GM12878 (cell line): Measurements from ENCODE around the gene SUPT4H1. TPM values are rescaled to one million over a fixed set of nuclear protein-coding genes. Genes with fewer than 3 reads are reported as not detected.

ENCODE experiments used
- BCL11A ChIP-seq: IDR thresholded peaks from 2 replicates; pipeline ENCODE4 v1.6.1; 2011; ENCODE audit warnings: low read depth, low read length
- BRCA1 ChIP-seq: IDR thresholded peaks from 2 replicates; pipeline ENCODE4 v1.6.1; 2011; ENCODE audit warnings: low read depth, low read length, improper control_type of control experiment
- CBX5 ChIP-seq: sonication (generic); IDR thresholded peaks from 2 replicates; pipeline ENCODE4 v1.6.1; 2016; ENCODE audit warnings: low read depth, moderate library complexity, mild to moderate bottlenecking, inconsistent platforms
- CHD4 ChIP-seq: fragments of 200-600 bp; sonication (generic); IDR thresholded peaks from 2 replicates; pipeline ENCODE4 v1.6.1; 2016; ENCODE audit warnings: mild to moderate bottlenecking
- FOXK2 ChIP-seq: fragments of 450-650 bp; IDR thresholded peaks from 2 replicates; pipeline ENCODE4 v1.6.1; 2017; ENCODE audit warnings: mild to moderate bottlenecking, moderate library complexity
- HDAC2 ChIP-seq: fragments of 200-600 bp; sonication (generic); IDR thresholded peaks from 2 replicates; pipeline ENCODE4 v1.6.1; 2017
- JUNB ChIP-seq: IDR thresholded peaks from 2 replicates; pipeline ENCODE4 v1.6.1; 2016; ENCODE audit warnings: antibody characterized with exemption, mild to moderate bottlenecking
- MEF2A ChIP-seq: IDR thresholded peaks from 2 replicates; pipeline ENCODE4 v1.6.1; 2011; ENCODE audit warnings: low read depth, mild to moderate bottlenecking, low read length, moderate library complexity; ENCODE audit not compliant: insufficient read depth
- NR2F1 ChIP-seq: fragments of 450-650 bp; conservative IDR thresholded peaks from 2 replicates; pipeline ENCODE4 v1.6.1; 2017; ENCODE audit warnings: mild to moderate bottlenecking
- RAD51 ChIP-seq: fragments of 450-650 bp; IDR thresholded peaks from 2 replicates; pipeline ENCODE4 v1.6.1; 2016; ENCODE audit warnings: moderate library complexity, mild to moderate bottlenecking, inconsistent platforms
- RFX5 ChIP-seq: IDR thresholded peaks from 2 replicates; pipeline ENCODE4 v1.6.1; 2011; ENCODE audit warnings: low read depth, low read length, improper control_type of control experiment
- SREBF2 ChIP-seq: IDR thresholded peaks from 2 replicates; pipeline ENCODE4 v1.6.1; 2012; ENCODE audit warnings: mild to moderate bottlenecking, low read length
- SRF ChIP-seq, 2 experiments: IDR thresholded peaks; 2 replicates each; pipeline ENCODE4 v1.6.1; 2011; ENCODE audit warnings: low read depth in 2 of 2, low read length in 2 of 2, mild to moderate bottlenecking in 1 of 2, moderate library complexity in 1 of 2
- STAT1 ChIP-seq: fragments of 450-650 bp; conservative IDR thresholded peaks from 2 replicates; pipeline ENCODE4 v1.6.1; 2014; ENCODE audit warnings: antibody characterized with exemption, mild to moderate bottlenecking
- TBL1XR1 ChIP-seq: IDR thresholded peaks from 2 replicates; pipeline ENCODE4 v1.6.1; 2012; ENCODE audit warnings: low read depth, low read length, improper control_type of control experiment
- YBX1 ChIP-seq: fragments of 450-650 bp; IDR thresholded peaks from 2 replicates; pipeline ENCODE4 v1.6.1; 2016; ENCODE audit warnings: antibody characterized with exemption
- polyA plus RNA-seq, 11 experiments: library from polyadenylated mRNA; depleted of rRNA in 4 of 11; unstranded in 6 of 11; stranded (reverse) in 5 of 11; fragments of >200 nt; fragmentation: Nextera tagmentation in 4 of 11; fragmentation: Illumina TruSeq in 1 of 11; extraction: Ambion mirVana in 4 of 11; extraction: Trizol in 1 of 11; gene quantifications; 1 replicate in 1 of 11; 2 replicates in 10 of 11; pipeline versions ENCODE4 v1.2.1 to v1.2.3, GENCODE V29; 2011 to 2016; ENCODE audit warnings: inconsistent platforms in 2 of 11, missing spikeins in 2 of 11, low read depth in 1 of 11
- total RNA-seq, 4 experiments: library from RNA; depleted of rRNA in 3 of 4; stranded (reverse); fragments of >200 nt in 3 of 4; fragmentation: Illumina TruSeq in 1 of 4; extraction: Trizol in 1 of 4; gene quantifications; 2 replicates each; pipeline versions ENCODE4 v1.2.1 to v1.2.3, GENCODE V29; 2013 to 2021
- TF ChIP-seq, protein P1 (sequence below): IDR thresholded peaks from 2 replicates; pipeline ENCODE4 v1.6.1; 2012; ENCODE audit warnings: low read depth, low read length, improper control_type of control experiment
- TF ChIP-seq, protein P2 (sequence below): fragments of 450-650 bp; formaldehyde crosslinking; IDR thresholded peaks from 2 replicates; pipeline ENCODE4 v1.4.0; 2020; ENCODE audit warnings: mild to moderate bottlenecking, moderate library complexity
- TF ChIP-seq, protein P3 (sequence below): fragments of 450-650 bp; IDR thresholded peaks from 2 replicates; pipeline ENCODE4 v1.6.1; 2014; ENCODE audit warnings: mild to moderate bottlenecking
- TF ChIP-seq, protein P4 (sequence below): fragments of 150-350 bp; IDR thresholded peaks from 2 replicates; pipeline ENCODE4 v1.6.1; 2014; ENCODE audit warnings: mild to moderate bottlenecking, low read depth, low read length
- TF ChIP-seq, protein P5 (sequence below): IDR thresholded peaks from 2 replicates; pipeline ENCODE4 v1.6.1; 2012; ENCODE audit warnings: low read length, inconsistent platforms

SUPT4H1 gene
- total and polyA plus RNA-seq, 10 of the 15 experiments (the other 5 are each of a cell fraction or from before 2014, with no cell fraction given) = 83.8 to 293 (median 128) TPM

DNA sequence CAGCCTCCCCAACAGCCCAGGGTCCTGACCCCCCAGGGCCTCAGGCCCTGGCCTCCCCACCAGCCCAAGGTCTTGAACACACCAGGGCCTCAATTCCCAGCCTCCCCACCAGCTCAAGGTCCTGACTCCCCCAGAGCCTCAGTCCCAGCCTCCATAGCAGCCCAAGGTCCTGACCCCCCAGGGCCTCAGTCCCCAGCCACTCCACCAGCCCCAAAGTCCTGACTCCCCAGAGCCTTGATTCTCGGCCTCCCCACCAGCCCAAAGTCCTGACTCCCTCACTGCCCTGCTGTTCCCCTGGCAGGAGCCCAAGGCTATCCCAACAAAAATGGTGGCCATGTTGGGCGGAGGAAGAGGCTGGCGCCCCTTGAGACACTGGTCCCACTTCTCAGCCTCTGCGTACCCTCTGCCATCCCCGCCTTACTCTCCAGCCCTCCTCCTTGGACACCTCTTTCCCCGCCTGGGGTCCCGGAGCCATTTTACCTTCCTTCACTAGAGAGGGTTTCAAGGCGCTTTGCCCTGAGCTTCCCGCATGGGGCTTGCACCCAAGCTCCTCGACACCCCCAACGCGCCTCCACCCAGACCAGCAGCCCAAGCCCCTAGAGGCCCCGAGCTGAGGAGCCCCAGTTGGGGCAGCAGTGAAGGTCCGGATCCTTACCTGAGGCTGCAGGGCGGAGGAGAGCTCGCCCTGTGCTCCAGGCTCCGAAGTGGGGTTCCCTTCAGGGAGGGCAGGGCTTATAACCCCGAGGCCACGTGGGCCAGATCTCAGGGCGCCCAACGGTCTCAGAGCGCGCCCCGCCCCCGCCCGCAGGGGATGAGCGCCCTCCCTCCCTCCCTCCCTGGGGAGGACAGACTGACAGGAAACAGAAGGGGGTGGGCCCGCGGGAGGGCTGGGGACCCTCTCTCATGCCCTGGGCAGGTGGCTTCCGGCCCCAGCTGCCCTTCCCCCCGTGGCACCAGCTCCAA is 19.9 kb downstream of the SUPT4H1 start (continued):
- TF ChIP-seq, protein P1, sequence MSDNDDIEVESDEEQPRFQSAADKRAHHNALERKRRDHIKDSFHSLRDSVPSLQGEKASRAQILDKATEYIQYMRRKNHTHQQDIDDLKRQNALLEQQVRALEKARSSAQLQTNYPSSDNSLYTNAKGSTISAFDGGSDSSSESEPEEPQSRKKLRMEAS = 0 out of 2 replicates have a peak, but pooled peaks have one; percentile 52
- TF ChIP-seq HDAC2 (no peak), SRF (IDR thresholded peaks at IDR 0.05; ENCODE audit: low read depth in 2 of 2, low read length in 2 of 2) (0 out of 4 replicates have a peak, but pooled peaks of 1 of the 2 experiments have one; percentile 6), FOXK2 (no peak), YBX1 (no peak), CHD4 (no peak), BCL11A (no peak; the same call in 1 of the 2 replicates), MEF2A (0 out of 2 replicates have a peak, but pooled peaks have one; percentile 48), RAD51 (peak; percentile 90), JUNB (peak; percentile 43; the same call in 1 of the 2 replicates), TBL1XR1 (peak; percentile 36), NR2F1 (peak; percentile 32), BRCA1 (no peak; the same call in 1 of the 2 replicates), STAT1 (no peak), CBX5 (no peak), SREBF2 (no peak), RFX5 (no peak)
- TF ChIP-seq, protein P2, sequence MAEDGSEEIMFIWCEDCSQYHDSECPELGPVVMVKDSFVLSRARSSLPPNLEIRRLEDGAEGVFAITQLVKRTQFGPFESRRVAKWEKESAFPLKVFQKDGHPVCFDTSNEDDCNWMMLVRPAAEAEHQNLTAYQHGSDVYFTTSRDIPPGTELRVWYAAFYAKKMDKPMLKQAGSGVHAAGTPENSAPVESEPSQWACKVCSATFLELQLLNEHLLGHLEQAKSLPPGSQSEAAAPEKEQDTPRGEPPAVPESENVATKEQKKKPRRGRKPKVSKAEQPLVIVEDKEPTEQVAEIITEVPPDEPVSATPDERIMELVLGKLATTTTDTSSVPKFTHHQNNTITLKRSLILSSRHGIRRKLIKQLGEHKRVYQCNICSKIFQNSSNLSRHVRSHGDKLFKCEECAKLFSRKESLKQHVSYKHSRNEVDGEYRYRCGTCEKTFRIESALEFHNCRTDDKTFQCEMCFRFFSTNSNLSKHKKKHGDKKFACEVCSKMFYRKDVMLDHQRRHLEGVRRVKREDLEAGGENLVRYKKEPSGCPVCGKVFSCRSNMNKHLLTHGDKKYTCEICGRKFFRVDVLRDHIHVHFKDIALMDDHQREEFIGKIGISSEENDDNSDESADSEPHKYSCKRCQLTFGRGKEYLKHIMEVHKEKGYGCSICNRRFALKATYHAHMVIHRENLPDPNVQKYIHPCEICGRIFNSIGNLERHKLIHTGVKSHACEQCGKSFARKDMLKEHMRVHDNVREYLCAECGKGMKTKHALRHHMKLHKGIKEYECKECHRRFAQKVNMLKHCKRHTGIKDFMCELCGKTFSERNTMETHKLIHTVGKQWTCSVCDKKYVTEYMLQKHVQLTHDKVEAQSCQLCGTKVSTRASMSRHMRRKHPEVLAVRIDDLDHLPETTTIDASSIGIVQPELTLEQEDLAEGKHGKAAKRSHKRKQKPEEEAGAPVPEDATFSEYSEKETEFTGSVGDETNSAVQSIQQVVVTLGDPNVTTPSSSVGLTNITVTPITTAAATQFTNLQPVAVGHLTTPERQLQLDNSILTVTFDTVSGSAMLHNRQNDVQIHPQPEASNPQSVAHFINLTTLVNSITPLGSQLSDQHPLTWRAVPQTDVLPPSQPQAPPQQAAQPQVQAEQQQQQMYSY (CRISPR knock-in tag) = peak; percentile 86
- TF ChIP-seq, protein P3, sequence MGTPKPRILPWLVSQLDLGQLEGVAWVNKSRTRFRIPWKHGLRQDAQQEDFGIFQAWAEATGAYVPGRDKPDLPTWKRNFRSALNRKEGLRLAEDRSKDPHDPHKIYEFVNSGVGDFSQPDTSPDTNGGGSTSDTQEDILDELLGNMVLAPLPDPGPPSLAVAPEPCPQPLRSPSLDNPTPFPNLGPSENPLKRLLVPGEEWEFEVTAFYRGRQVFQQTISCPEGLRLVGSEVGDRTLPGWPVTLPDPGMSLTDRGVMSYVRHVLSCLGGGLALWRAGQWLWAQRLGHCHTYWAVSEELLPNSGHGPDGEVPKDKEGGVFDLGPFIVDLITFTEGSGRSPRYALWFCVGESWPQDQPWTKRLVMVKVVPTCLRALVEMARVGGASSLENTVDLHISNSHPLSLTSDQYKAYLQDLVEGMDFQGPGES = no peak
- TF ChIP-seq, protein P4, sequence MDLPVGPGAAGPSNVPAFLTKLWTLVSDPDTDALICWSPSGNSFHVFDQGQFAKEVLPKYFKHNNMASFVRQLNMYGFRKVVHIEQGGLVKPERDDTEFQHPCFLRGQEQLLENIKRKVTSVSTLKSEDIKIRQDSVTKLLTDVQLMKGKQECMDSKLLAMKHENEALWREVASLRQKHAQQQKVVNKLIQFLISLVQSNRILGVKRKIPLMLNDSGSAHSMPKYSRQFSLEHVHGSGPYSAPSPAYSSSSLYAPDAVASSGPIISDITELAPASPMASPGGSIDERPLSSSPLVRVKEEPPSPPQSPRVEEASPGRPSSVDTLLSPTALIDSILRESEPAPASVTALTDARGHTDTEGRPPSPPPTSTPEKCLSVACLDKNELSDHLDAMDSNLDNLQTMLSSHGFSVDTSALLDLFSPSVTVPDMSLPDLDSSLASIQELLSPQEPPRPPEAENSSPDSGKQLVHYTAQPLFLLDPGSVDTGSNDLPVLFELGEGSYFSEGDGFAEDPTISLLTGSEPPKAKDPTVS = 0 out of 2 replicates have a peak, but pooled peaks have one; percentile 65
- TF ChIP-seq, protein P5, sequence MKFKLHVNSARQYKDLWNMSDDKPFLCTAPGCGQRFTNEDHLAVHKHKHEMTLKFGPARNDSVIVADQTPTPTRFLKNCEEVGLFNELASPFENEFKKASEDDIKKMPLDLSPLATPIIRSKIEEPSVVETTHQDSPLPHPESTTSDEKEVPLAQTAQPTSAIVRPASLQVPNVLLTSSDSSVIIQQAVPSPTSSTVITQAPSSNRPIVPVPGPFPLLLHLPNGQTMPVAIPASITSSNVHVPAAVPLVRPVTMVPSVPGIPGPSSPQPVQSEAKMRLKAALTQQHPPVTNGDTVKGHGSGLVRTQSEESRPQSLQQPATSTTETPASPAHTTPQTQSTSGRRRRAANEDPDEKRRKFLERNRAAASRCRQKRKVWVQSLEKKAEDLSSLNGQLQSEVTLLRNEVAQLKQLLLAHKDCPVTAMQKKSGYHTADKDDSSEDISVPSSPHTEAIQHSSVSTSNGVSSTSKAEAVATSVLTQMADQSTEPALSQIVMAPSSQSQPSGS = no peak
